ENCODE results near the gene PPP1R27. TPM values are rescaled to one million over a fixed set of nuclear protein-coding genes. Genes with fewer than 3 reads are reported as not detected.

Gene PPP1R27
- total and polyA plus RNA-seq, 2 donors (not counting 3 experiments of a cell fraction or from before 2014, with no cell fraction given), result not detected

GRCh38 chr17:81814748-81815645 is 19.9 kb downstream of the PPP1R27 start:
- no peaks in the 10 kb centered on the region for H4K20me1 ChIP-seq (replicated peaks; ENCODE audit: control insufficient read depth, extremely low read depth, insufficient read depth, low read length)
- H3K4me2 ChIP-seq (ENCODE audit: insufficient read depth, low read length), result no peak overlapping the region
- no peak overlapping the region for H2AFZ ChIP-seq (ENCODE audit: low read depth, low read length)
- no peaks in the 10 kb centered on the region for H3K4me1 ChIP-seq (ENCODE audit: control insufficient read depth, extremely low read depth, insufficient read depth, low read length)
- dilution Hi-C loops (cut with MboI; ENCODE audit: extremely low pct_ligation_motif_present, low sequenced_read_pairs), result no loop called here
- H3K9me1 ChIP-seq (replicated peaks; ENCODE audit: control insufficient read depth, extremely low read depth, insufficient read depth, low read length), result no peaks in the 10 kb centered on the region
- no peak for FAIRE-seq
- no peak overlapping the region for H3K27ac ChIP-seq (ENCODE audit: insufficient read depth, low read depth, low read length)
- no peak for DNase-seq (ENCODE audit: low read depth, low spot score)
- intact Hi-C loops (cut with micrococcal nuclease), result no loop called here
- ChIA-PET CTCF (no interaction called here), POLR2A (no interaction called here)
- no TSS peak for BruUV-seq (replicated peaks)
- no peaks in the 10 kb centered on the region for H3K9me3 ChIP-seq (replicated peaks; ENCODE audit: control insufficient read depth, insufficient read depth, low read length)
- TF ChIP-seq POLR2AphosphoS5 (IDR thresholded peaks at IDR 0.05; ENCODE audit: insufficient read depth, low read depth, low read length), result no peak
- TF ChIP-seq JUN (IDR thresholded peaks at IDR 0.05; ENCODE audit: borderline replicate concordance, insufficient read depth, insufficient read length, low read depth), result no peak
- TF ChIP-seq MYC (IDR thresholded peaks at IDR 0.05; ENCODE audit: low read depth, low read length), result no peak
- no peak for TF ChIP-seq MAX (IDR thresholded peaks at IDR 0.05; ENCODE audit: insufficient read depth, insufficient read length)
- no peak for TF ChIP-seq POLR2A (IDR thresholded peaks at IDR 0.05; ENCODE audit: low read depth, low read length)
- no peak for TF ChIP-seq GATA2 (IDR thresholded peaks at IDR 0.05; ENCODE audit: insufficient read depth, insufficient read length, low read depth, low read length)
- TF ChIP-seq CTCF (IDR thresholded peaks at IDR 0.05; ENCODE audit: extremely low read depth in 1 of 2, insufficient read depth in 1 of 2, low read depth in 1 of 2, low read length in 2 of 2), result no peak
- no peak for TF ChIP-seq EZH2 (IDR thresholded peaks at IDR 0.05; ENCODE audit: borderline replicate concordance, low read depth, low read length, severe bottlenecking)
- no peak for TF ChIP-seq FOS (IDR thresholded peaks at IDR 0.05; ENCODE audit: borderline replicate concordance, insufficient read depth, low read length)
- H3K4me3 ChIP-seq (replicated peaks in 1 of 3; ENCODE audit: insufficient read depth in 1 of 3, low read depth in 1 of 3, low read length in 3 of 3), result no peak overlapping the region
- H3K36me3 ChIP-seq (ENCODE audit: control insufficient read depth in 2 of 2, extremely low read depth in 1 of 2, insufficient read depth in 2 of 2, low read length in 2 of 2), result no peaks in the 10 kb centered on the region
- H3K9ac ChIP-seq (replicated peaks; ENCODE audit: extremely low read depth, insufficient read depth, low read length), result no peak overlapping the region
- no peaks in the 10 kb centered on the region for H3K79me2 ChIP-seq (ENCODE audit: control insufficient read depth, insufficient read depth, low read length)
- peaks cover 0 to 2% of the 10 kb centered on the region in 2 experiments for H3K27me3 ChIP-seq (ENCODE audit: control insufficient read depth in 2 of 2, insufficient read depth in 2 of 2, low read length in 2 of 2)

Data from endothelial cell of umbilical vein (primary cell).